ENCODE results near the gene TOP3A. TPM values are rescaled to one million over a fixed set of nuclear protein-coding genes. Genes with fewer than 3 reads are reported as not detected.

The TOP3A gene
- total and polyA plus RNA-seq, 2 of the 13 experiments (the other 11 are each of a cell fraction or from before 2014, with no cell fraction given): 16.9 to 36.8 TPM

DNA sequence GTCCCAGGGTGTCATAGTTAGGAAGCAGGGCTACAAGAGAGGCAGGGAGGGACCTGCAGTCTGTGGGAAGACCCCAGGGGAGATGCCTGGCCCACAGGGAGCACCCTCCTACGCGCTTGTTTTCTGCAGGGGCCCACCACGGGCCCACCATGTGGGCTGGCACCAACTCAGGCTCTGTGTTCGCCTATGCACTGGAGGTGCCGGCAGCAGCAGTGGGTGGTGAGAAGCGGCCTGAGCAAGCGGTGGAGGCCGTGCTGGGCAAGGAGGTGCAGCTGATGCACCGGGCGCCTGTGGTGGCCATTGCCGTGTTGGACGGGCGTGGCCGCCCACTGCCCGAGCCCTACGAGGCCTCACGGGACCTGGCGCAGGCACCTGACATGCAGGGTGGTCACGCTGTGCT lies 74.3 kb downstream of the TOP3A start (continued):
- TF ChIP-seq, protein P1, sequence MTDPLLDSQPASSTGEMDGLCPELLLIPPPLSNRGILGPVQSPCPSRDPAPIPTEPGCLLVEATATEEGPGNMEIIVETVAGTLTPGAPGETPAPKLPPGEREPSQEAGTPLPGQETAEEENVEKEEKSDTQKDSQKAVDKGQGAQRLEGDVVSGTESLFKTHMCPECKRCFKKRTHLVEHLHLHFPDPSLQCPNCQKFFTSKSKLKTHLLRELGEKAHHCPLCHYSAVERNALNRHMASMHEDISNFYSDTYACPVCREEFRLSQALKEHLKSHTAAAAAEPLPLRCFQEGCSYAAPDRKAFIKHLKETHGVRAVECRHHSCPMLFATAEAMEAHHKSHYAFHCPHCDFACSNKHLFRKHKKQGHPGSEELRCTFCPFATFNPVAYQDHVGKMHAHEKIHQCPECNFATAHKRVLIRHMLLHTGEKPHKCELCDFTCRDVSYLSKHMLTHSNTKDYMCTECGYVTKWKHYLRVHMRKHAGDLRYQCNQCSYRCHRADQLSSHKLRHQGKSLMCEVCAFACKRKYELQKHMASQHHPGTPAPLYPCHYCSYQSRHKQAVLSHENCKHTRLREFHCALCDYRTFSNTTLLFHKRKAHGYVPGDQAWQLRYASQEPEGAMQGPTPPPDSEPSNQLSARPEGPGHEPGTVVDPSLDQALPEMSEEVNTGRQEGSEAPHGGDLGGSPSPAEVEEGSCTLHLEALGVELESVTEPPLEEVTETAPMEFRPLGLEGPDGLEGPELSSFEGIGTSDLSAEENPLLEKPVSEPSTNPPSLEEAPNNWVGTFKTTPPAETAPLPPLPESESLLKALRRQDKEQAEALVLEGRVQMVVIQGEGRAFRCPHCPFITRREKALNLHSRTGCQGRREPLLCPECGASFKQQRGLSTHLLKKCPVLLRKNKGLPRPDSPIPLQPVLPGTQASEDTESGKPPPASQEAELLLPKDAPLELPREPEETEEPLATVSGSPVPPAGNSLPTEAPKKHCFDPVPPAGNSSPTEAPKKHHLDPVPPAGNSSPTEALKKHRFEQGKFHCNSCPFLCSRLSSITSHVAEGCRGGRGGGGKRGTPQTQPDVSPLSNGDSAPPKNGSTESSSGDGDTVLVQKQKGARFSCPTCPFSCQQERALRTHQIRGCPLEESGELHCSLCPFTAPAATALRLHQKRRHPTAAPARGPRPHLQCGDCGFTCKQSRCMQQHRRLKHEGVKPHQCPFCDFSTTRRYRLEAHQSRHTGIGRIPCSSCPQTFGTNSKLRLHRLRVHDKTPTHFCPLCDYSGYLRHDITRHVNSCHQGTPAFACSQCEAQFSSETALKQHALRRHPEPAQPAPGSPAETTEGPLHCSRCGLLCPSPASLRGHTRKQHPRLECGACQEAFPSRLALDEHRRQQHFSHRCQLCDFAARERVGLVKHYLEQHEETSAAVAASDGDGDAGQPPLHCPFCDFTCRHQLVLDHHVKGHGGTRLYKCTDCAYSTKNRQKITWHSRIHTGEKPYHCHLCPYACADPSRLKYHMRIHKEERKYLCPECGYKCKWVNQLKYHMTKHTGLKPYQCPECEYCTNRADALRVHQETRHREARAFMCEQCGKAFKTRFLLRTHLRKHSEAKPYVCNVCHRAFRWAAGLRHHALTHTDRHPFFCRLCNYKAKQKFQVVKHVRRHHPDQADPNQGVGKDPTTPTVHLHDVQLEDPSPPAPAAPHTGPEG (CRISPR knock-in tag; IDR thresholded peaks at IDR 0.05): no peak
- TF ChIP-seq ZNF780A (CRISPR knock-in tag; IDR thresholded peaks at IDR 0.05): no peak
- TF ChIP-seq ZNF598 (CRISPR knock-in tag; IDR thresholded peaks at IDR 0.05; ENCODE audit: borderline replicate concordance): no peak
- TF ChIP-seq REST (IDR thresholded peaks at IDR 0.05; ENCODE audit: borderline replicate concordance in 1 of 2, low read depth in 1 of 2, low read length in 2 of 2): no peak
- TF ChIP-seq ZFP36 (IDR thresholded peaks at IDR 0.05; ENCODE audit: borderline replicate concordance, low read depth, low read length, partially characterized antibody): no peak

Data from HepG2 (cell line).